A673 (cell line): Measurements from ENCODE around the gene ADAMTSL1. TPM values are rescaled to one million over a fixed set of nuclear protein-coding genes. Genes with fewer than 3 reads are reported as not detected.

ENCODE experiments used
- BruUV-seq: library from RNA; stranded (reverse); fragments of 400-500 nt; replicated peaks from 2 replicates; lab custom pipeline; 2021; lab: Mats Ljungman, UMichigan
- CTCF ChIA-PET: fragments of 300-600 bp; sonication (Branson Sonifier 250); formaldehyde crosslinking; loops from one replicate; lab custom pipeline; 2022; ENCODE audit warnings: antibody characterized with exemption; lab: Charles Lee
- POLR2A ChIA-PET: fragments of 300-600 bp; sonication (Branson Sonifier 250); formaldehyde crosslinking; loops from one replicate; lab custom pipeline; 2022; ENCODE audit warnings: antibody characterized with exemption; ENCODE audit not compliant: low non-redundant PET; lab: Charles Lee
- DNase-seq: peaks from one replicate; pipeline ENCODE4 v3.0.0-alpha.2; 2015; ENCODE audit warnings: low spot score
- H3K27ac ChIP-seq: fragments of 200-600 bp; sonication (generic); 2 replicates; pipeline ENCODE4 v1.5.1; 2016; ENCODE audit warnings: mixed run types, low read depth, mild to moderate bottlenecking, mixed read lengths, antibody characterized with exemption, low read length; ENCODE audit not compliant: poor library complexity, severe bottlenecking
- H3K27me3 ChIP-seq: fragments of 200-600 bp; sonication (generic); replicated peaks from 2 replicates; pipeline ENCODE4 v1.6.1; 2017; ENCODE audit warnings: mixed run types, low read depth, mild to moderate bottlenecking, mixed read lengths, antibody characterized with exemption, low read length; ENCODE audit not compliant: insufficient read depth, poor library complexity
- H3K36me3 ChIP-seq: fragments of 200-600 bp; sonication (generic); 2 replicates; pipeline ENCODE4 v1.6.1; 2016; ENCODE audit warnings: mixed run types, mild to moderate bottlenecking, mixed read lengths, antibody characterized with exemption, low read length; ENCODE audit not compliant: insufficient read depth, poor library complexity, severe bottlenecking
- H3K4me1 ChIP-seq: fragments of 200-600 bp; sonication (generic); 2 replicates; pipeline ENCODE4 v1.6.1; 2017; ENCODE audit warnings: mixed run types, mild to moderate bottlenecking, mixed read lengths, antibody characterized with exemption, low read length; ENCODE audit not compliant: insufficient read depth, poor library complexity, severe bottlenecking
- H3K4me3 ChIP-seq: fragments of 200-600 bp; sonication (generic); 2 replicates; pipeline ENCODE4 v1.5.1; 2016; ENCODE audit warnings: low read depth, mixed run types, mild to moderate bottlenecking, mixed read lengths, low read length; ENCODE audit not compliant: poor library complexity, severe bottlenecking
- H3K9me3 ChIP-seq: fragments of 200-600 bp; sonication (generic); 2 replicates; pipeline ENCODE4 v1.6.1; 2016; ENCODE audit warnings: mixed run types, low read depth, mild to moderate bottlenecking, mixed read lengths, antibody characterized with exemption, low read length; ENCODE audit not compliant: poor library complexity, severe bottlenecking
- EZH2 ChIP-seq: fragments of 200-600 bp; sonication (generic); IDR thresholded peaks from 2 replicates; pipeline ENCODE4 v1.6.1; 2017; ENCODE audit warnings: borderline replicate concordance, low read depth, mild to moderate bottlenecking, mixed read lengths, antibody characterized with exemption, low read length; ENCODE audit not compliant: poor library complexity, severe bottlenecking
- intact Hi-C: fragments of 100-400 bp; cut with micrococcal nuclease; formaldehyde crosslinking; loops from one replicate; pipeline ENCODE4 v1.10.0; 2022; ENCODE audit not compliant: unreplicated experiment
- total RNA-seq: library from RNA; stranded (reverse); gene quantifications from 2 replicates; pipeline ENCODE4 v1.2.3, GENCODE V29; 2021
- TF ChIP-seq, protein P1 (sequence below): fragments of 300-800, 200-600 bp; sonication (generic); conservative IDR thresholded peaks from 2 replicates; pipeline ENCODE4 v1.5.1; 2017; ENCODE audit warnings: low read depth, mild to moderate bottlenecking, antibody characterized with exemption, low read length, moderate library complexity, mixed read lengths

Gene ADAMTSL1
- total RNA-seq, 1 experiment from 2014 or later: not detected

DNA sequence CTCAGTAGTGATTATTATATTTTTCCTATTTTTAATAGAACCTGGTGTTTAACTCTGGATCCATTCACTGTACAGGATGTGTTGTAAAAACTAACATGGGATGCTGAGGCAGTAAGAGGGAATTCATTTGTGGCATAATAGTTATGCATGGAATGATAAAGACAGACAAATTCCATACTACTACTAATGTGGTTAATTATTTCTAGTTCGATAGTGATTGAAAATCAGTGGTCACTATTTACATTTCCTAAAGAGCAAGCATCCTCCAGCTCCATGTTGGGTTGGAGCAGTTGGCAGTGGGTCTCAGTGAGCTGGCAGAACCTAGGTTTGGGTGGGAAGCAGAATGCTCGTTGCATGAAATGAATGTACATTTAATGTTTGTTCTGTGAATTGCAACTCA lies 436.5 kb downstream of the ADAMTSL1 start:
- TF ChIP-seq, protein P1, sequence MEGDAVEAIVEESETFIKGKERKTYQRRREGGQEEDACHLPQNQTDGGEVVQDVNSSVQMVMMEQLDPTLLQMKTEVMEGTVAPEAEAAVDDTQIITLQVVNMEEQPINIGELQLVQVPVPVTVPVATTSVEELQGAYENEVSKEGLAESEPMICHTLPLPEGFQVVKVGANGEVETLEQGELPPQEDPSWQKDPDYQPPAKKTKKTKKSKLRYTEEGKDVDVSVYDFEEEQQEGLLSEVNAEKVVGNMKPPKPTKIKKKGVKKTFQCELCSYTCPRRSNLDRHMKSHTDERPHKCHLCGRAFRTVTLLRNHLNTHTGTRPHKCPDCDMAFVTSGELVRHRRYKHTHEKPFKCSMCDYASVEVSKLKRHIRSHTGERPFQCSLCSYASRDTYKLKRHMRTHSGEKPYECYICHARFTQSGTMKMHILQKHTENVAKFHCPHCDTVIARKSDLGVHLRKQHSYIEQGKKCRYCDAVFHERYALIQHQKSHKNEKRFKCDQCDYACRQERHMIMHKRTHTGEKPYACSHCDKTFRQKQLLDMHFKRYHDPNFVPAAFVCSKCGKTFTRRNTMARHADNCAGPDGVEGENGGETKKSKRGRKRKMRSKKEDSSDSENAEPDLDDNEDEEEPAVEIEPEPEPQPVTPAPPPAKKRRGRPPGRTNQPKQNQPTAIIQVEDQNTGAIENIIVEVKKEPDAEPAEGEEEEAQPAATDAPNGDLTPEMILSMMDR: no peak
- no peak for TF ChIP-seq EZH2
- H3K36me3 ChIP-seq: no peaks in the 10 kb centered on the region
- H3K27ac ChIP-seq: no peak overlapping the region
- no peaks in the 10 kb centered on the region for H3K9me3 ChIP-seq
- ChIA-PET POLR2A (no interaction called here), CTCF (no interaction called here)
- DNase-seq: no peak
- H3K4me3 ChIP-seq: no peak overlapping the region
- intact Hi-C loops: no loop called here
- H3K27me3 ChIP-seq: no peaks in the 10 kb centered on the region
- BruUV-seq: no TSS peak
- no peaks in the 10 kb centered on the region for H3K4me1 ChIP-seq

DNA sequence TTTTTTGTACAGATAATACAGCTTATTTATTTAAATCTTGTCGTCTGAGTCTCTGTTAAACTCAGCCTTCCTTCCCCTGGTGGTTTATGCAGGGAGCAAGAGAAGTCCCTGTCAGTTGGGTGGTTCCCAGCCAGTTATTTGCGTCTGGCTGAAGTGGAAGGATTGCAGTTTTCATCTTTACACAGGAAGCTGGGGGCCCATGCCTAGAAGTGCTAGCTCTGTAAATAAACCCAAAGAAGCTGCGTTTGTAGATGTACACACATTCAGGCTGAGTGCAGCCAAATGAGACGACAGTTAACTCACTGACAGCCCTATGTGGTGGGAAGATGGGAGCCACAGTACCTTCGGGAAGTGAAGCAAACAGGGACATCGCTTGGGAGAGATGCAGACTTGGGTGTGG lies 437.0 kb downstream of the ADAMTSL1 start:
- Histone ChIP-seq H3K27me3 (no peaks in the 10 kb centered on the region), H3K27ac (no peak overlapping the region), H3K36me3 (no peaks in the 10 kb centered on the region), H3K9me3 (no peaks in the 10 kb centered on the region), H3K4me3 (no peak overlapping the region), H3K4me1 (no peaks in the 10 kb centered on the region)
- ChIA-PET CTCF (no interaction called here), POLR2A (interaction anchor here (0.8 kb wide), 1 partner anchor 448 kb away, joined by 3 read pairs; no protein-coding TSS in a partner anchor)
- DNase-seq: no peak
- intact Hi-C loops: no loop called here
- no peak for TF ChIP-seq EZH2
- TF ChIP-seq, protein P1: no peak
- no TSS peak for BruUV-seq

DNA sequence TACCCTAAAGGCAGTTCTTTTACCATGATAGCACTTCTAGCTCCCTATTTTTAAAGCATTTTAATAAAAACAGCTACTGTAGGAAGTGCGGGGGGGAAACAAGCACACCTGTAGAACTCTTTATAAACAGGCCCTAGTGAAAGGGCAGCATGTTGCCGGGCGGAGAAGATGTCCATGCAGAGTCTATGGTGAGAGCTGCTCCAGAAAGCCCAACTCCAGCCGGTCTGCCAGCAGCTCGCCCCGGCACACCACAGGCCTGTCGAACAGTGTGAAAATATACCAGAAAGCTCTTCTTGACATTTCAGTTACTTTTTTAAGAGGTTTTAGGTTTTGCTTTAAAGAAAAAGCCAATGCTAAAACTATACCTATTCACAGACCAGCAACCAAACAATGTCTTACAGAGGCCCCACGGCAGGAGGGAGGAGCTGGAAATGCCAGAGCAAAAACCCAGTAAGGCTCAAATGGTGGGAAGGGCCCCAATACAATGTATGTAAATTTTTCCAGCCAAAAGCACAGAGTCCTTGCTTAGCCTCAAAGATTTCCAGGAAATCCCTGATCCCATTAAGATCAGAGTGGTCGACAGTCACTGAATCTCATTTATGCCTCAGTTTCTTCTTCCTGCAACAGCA lies 437.9 kb downstream of the ADAMTSL1 start:
- TF ChIP-seq EZH2: no peak
- TF ChIP-seq, protein P1: no peak
- no peak for DNase-seq
- H3K4me3 ChIP-seq: no peak overlapping the region
- ChIA-PET CTCF (no interaction called here), POLR2A (no interaction called here)
- no peak overlapping the region for H3K27ac ChIP-seq
- H3K36me3 ChIP-seq: no peaks in the 10 kb centered on the region
- BruUV-seq: no TSS peak
- intact Hi-C loops: no loop called here
- no peaks in the 10 kb centered on the region for H3K4me1 ChIP-seq
- H3K27me3 ChIP-seq: no peaks in the 10 kb centered on the region
- no peaks in the 10 kb centered on the region for H3K9me3 ChIP-seq
